Loucy (cell line): ENCODE measurements around the gene ARHGAP24.

Source experiments
- EZH2phosphoT487 ChIP-seq: fragments of 200-600 bp; IDR thresholded peaks from 2 replicates; pipeline ENCODE4 v1.6.1; 2018; ENCODE audit warnings: antibody characterized with exemption, mild to moderate bottlenecking, moderate library complexity, borderline replicate concordance
- TF ChIP-seq, protein P1 (sequence below): fragments of 200-600 bp; sonication (generic); conservative IDR thresholded peaks from 2 replicates; pipeline ENCODE4 v1.5.1; 2014; ENCODE audit warnings: mild to moderate bottlenecking, antibody characterized with exemption, low read length

DNA sequence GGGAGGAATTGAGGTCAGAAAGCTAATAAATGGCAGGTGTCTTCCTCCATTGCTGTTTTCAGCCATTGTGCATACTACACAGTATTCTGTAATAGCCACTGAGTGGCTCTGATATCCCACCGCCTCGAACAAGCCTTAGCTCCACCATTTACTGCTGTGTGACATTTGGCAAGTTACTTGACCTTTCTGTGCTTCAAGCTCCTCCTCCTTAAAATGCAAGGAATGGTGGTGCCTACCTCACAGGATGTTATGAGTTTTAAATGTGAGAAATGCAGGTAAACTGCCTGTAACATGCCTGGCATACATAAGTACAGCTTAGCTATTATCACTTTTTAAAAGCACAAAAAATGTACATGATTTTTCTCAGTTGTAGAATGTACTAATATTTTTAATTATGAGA is 464.0 kb downstream of the ARHGAP24 start:
- TF ChIP-seq, protein P1, sequence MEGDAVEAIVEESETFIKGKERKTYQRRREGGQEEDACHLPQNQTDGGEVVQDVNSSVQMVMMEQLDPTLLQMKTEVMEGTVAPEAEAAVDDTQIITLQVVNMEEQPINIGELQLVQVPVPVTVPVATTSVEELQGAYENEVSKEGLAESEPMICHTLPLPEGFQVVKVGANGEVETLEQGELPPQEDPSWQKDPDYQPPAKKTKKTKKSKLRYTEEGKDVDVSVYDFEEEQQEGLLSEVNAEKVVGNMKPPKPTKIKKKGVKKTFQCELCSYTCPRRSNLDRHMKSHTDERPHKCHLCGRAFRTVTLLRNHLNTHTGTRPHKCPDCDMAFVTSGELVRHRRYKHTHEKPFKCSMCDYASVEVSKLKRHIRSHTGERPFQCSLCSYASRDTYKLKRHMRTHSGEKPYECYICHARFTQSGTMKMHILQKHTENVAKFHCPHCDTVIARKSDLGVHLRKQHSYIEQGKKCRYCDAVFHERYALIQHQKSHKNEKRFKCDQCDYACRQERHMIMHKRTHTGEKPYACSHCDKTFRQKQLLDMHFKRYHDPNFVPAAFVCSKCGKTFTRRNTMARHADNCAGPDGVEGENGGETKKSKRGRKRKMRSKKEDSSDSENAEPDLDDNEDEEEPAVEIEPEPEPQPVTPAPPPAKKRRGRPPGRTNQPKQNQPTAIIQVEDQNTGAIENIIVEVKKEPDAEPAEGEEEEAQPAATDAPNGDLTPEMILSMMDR: no peak
- TF ChIP-seq EZH2phosphoT487: no peak
